OCI-LY1 (cell line): Measurements from ENCODE around the gene TMEM181.
"Not testable (repeated sequence)": the region's sequence is repeated elsewhere in the genome, so short reads cannot be mapped to it uniquely, and the experiment has no call there.

Experiments
- H2AFZ ChIP-seq: fragments of 200-600 bp; sonication (generic), shearing (Covaris generic); 2 replicates; pipeline ENCODE4 v1.6.0; 2014; ENCODE audit warnings: antibody characterized with exemption, mild to moderate bottlenecking, low read length
- H3F3A ChIP-seq: fragments of 200-600 bp; sonication (generic), shearing (Covaris generic); 2 replicates; pipeline ENCODE4 v1.6.0; 2014; ENCODE audit warnings: mild to moderate bottlenecking, antibody characterized with exemption, low read length, moderate library complexity; ENCODE audit not compliant: insufficient read depth
- H3K27ac ChIP-seq: fragments of 200-600 bp; sonication (generic); 2 replicates; pipeline ENCODE4 v1.5.1; 2014; ENCODE audit warnings: low read length, mixed run types, mild to moderate bottlenecking, low read depth; ENCODE audit not compliant: poor library complexity, severe bottlenecking
- H3K27me3 ChIP-seq: fragments of 200-600 bp; sonication (generic); 2 replicates; pipeline ENCODE4 v1.6.0; 2014; ENCODE audit warnings: antibody characterized with exemption, mild to moderate bottlenecking, low read length, moderate library complexity; ENCODE audit not compliant: insufficient read depth
- H3K36me3 ChIP-seq: fragments of 200-600 bp; sonication (generic); 2 replicates; pipeline ENCODE4 v1.6.1; 2014; ENCODE audit warnings: mild to moderate bottlenecking, antibody characterized with exemption, low read length, moderate library complexity, mixed read lengths; ENCODE audit not compliant: insufficient read depth
- H3K4me1 ChIP-seq: fragments of 200-600 bp; sonication (generic); 2 replicates; pipeline ENCODE4 v1.5.1; 2014; ENCODE audit warnings: mild to moderate bottlenecking, low read length, moderate library complexity; ENCODE audit not compliant: insufficient read depth, severe bottlenecking
- H3K4me2 ChIP-seq: fragments of 200-600 bp; sonication (generic), shearing (Covaris generic); 2 replicates; pipeline ENCODE4 v1.6.1; 2014; ENCODE audit warnings: low read length
- H3K4me3 ChIP-seq: fragments of 200-600 bp; sonication (generic); 2 replicates; pipeline ENCODE4 v1.5.1; 2014; ENCODE audit warnings: low read length, low read depth, mild to moderate bottlenecking, mixed read lengths; ENCODE audit not compliant: poor library complexity, severe bottlenecking
- H3K79me2 ChIP-seq: fragments of 200-600 bp; shearing (Covaris generic); 2 replicates; pipeline ENCODE4 v1.6.1; 2016; ENCODE audit warnings: mixed run types, low read length, mixed read lengths; ENCODE audit not compliant: insufficient read depth
- H3K9ac ChIP-seq: fragments of 200-600 bp; sonication (generic), shearing (Covaris generic); 2 replicates; pipeline ENCODE4 v1.6.1; 2014; ENCODE audit warnings: mild to moderate bottlenecking, low read length, mixed read lengths
- H3K9me2 ChIP-seq: fragments of 200-600 bp; sonication (generic), shearing (Covaris generic); 2 replicates; pipeline ENCODE4 v1.6.1; 2014; ENCODE audit warnings: low read depth, mild to moderate bottlenecking, low read length, mixed read lengths
- H3K9me3 ChIP-seq: fragments of 200-600 bp; shearing (Covaris generic); 2 replicates; pipeline ENCODE4 v1.6.1; 2014; ENCODE audit warnings: low read length, mixed read lengths
- H4K20me1 ChIP-seq: fragments of 200-600 bp; sonication (generic), shearing (Covaris generic); 2 replicates; pipeline ENCODE4 v1.6.0; 2016; ENCODE audit warnings: mild to moderate bottlenecking, low read length; ENCODE audit not compliant: insufficient read depth
- EZH2 ChIP-seq: fragments of 200-600 bp; sonication (generic), shearing (Covaris generic); IDR thresholded peaks from 2 replicates; pipeline ENCODE4 v1.8.0; 2017; ENCODE audit warnings: borderline replicate concordance, mixed run types, mild to moderate bottlenecking, antibody characterized with exemption, low read length, moderate library complexity, mixed read lengths
- TF ChIP-seq, protein P1 (sequence below): fragments of 200-600 bp; sonication (generic), shearing (Covaris generic); IDR thresholded peaks from 2 replicates; pipeline ENCODE4 v1.5.1; 2017; ENCODE audit warnings: mild to moderate bottlenecking, antibody characterized with exemption, low read length, moderate library complexity, mixed read lengths

TMEM181 gene

DNA sequence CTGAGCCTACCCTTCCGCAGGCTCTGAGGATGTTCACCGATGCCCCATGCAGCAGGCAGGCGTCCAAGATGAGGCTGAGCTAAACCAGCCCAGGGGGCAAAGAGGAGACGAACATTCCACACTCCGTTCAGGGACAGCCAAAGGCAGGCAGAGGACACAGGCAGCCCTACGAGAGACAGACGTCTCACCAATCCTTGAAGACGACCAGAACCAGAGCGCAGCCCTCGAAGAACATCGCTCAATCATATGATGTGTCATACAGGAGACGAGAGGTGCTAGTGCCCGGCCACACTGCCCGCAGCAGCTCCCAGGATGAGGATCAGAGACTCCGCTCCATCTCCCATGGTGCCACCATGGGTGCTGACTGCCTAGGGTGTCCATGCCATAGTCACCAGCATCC is 35.6 kb upstream of the TMEM181 start:
- 0 out of 2 replicates have a peak, but pooled peaks cover 3% of the 10 kb centered on the region for H3K9me3 ChIP-seq
- H3K36me3 ChIP-seq = no peaks in the 10 kb centered on the region
- H2AFZ ChIP-seq = no peak overlapping the region
- H3K27me3 ChIP-seq = no peaks in the 10 kb centered on the region
- no peak overlapping the region for H3K9ac ChIP-seq
- no peak overlapping the region for H3K27ac ChIP-seq
- H3K9me2 ChIP-seq = no peaks in the 10 kb centered on the region
- no peaks in the 10 kb centered on the region for H4K20me1 ChIP-seq
- no peaks in the 10 kb centered on the region for H3K4me1 ChIP-seq
- no peak overlapping the region for H3K4me3 ChIP-seq
- H3K4me2 ChIP-seq = no peak overlapping the region
- TF ChIP-seq, protein P1, sequence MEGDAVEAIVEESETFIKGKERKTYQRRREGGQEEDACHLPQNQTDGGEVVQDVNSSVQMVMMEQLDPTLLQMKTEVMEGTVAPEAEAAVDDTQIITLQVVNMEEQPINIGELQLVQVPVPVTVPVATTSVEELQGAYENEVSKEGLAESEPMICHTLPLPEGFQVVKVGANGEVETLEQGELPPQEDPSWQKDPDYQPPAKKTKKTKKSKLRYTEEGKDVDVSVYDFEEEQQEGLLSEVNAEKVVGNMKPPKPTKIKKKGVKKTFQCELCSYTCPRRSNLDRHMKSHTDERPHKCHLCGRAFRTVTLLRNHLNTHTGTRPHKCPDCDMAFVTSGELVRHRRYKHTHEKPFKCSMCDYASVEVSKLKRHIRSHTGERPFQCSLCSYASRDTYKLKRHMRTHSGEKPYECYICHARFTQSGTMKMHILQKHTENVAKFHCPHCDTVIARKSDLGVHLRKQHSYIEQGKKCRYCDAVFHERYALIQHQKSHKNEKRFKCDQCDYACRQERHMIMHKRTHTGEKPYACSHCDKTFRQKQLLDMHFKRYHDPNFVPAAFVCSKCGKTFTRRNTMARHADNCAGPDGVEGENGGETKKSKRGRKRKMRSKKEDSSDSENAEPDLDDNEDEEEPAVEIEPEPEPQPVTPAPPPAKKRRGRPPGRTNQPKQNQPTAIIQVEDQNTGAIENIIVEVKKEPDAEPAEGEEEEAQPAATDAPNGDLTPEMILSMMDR = no peak
- no peak for TF ChIP-seq EZH2
- H3K79me2 ChIP-seq = no peaks in the 10 kb centered on the region
- no peaks in the 10 kb centered on the region for H3F3A ChIP-seq

DNA sequence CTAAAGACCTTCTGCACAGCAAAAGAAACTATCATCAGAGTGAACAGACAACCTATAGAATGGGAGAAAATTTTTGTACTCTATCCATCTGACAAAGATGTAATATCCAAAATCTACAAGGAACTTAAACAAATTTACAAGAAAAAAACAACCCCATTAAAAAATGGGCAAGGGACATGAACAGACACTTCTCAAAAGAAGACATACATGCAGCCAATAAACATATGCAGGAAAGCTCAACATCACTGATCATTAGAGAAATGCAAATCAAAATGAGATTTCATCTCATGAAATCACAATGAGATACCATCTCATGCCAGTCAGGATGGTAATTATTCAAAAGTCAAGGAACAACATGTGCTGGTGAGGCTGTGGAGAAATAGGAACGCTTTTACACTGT is 32.0 kb upstream of the TMEM181 start:
- not testable (repeated sequence) for H4K20me1 ChIP-seq, H3K4me3 ChIP-seq, H3K27me3 ChIP-seq, H3K27ac ChIP-seq, H3K4me2 ChIP-seq, H3K4me1 ChIP-seq, H3K9ac ChIP-seq, H3K79me2 ChIP-seq, H3K9me3 ChIP-seq, H3K9me2 ChIP-seq, H2AFZ ChIP-seq, H3F3A ChIP-seq, H3K36me3 ChIP-seq

DNA sequence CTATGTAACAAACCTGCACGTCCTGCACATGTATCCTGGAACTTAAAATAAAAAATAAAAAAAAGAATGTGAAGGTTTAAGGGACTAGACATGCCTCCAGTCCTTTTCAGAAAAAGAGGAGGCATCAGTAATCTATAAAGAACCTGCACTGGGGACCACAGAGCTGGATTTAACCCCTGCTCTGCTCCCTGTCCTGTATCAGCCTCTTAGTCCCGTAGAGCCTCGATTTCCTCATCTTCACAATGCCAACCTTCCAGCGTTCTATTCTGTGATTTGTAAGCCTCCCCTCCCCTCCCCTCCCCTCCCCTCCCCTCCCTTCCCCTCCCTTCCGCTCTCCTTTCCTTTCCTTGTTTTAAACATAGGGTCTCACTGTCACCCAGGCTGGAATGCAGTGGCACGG is 31.1 kb upstream of the TMEM181 start:
- Histone ChIP-seq H3K27ac (no peak overlapping the region), H3K4me1 (no peaks in the 10 kb centered on the region)

DNA sequence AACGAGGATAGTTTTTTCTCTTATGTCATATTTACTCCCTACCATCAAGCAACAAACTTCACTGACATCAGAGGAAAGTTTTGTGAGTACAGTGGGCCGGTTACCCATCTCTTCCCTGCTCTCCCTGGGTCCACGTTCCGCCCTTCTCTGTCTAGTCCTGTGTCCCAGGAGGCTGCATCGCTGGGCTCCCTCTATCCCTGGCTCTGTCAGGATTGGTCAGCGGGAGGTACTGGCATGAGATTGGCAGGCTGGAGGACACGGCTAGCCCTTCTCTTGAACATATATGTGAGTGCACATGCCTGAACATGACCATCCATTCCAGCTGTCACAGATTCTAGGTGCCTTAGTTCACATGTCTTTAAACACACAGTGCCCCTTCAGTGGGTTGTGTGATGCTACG is 30.3 kb upstream of the TMEM181 start:
- no peak overlapping the region for H3K4me2 ChIP-seq

More for the DNA sequence above, 31.1 kb upstream of the TMEM181 start:
- Histone ChIP-seq H4K20me1 (no peaks in the 10 kb centered on the region), H3K36me3 (no peaks in the 10 kb centered on the region), H3K9ac (no peak overlapping the region), H3K9me3 (0 out of 2 replicates have a peak, but pooled peaks cover 3% of the 10 kb centered on the region), H3K4me3 (no peak overlapping the region), H3K9me2 (no peaks in the 10 kb centered on the region), H3F3A (no peaks in the 10 kb centered on the region), H3K4me2 (no peak overlapping the region), H3K79me2 (no peaks in the 10 kb centered on the region), H2AFZ (no peak overlapping the region), H3K27me3 (no peaks in the 10 kb centered on the region)
- no peak for TF ChIP-seq EZH2
- TF ChIP-seq, protein P1 = no peak

More for the DNA sequence above, 30.3 kb upstream of the TMEM181 start:
- no peak overlapping the region for H2AFZ ChIP-seq
- H3K4me1 ChIP-seq = no peaks in the 10 kb centered on the region
- TF ChIP-seq EZH2 = no peak
- TF ChIP-seq, protein P1 = no peak
- H3K9me3 ChIP-seq = 0 out of 2 replicates have a peak, but pooled peaks cover 3% of the 10 kb centered on the region
- no peaks in the 10 kb centered on the region for H3F3A ChIP-seq
- H4K20me1 ChIP-seq = no peaks in the 10 kb centered on the region
- no peaks in the 10 kb centered on the region for H3K9me2 ChIP-seq
- H3K9ac ChIP-seq = no peak overlapping the region
- no peak overlapping the region for H3K27ac ChIP-seq
- no peak overlapping the region for H3K4me3 ChIP-seq
- no peaks in the 10 kb centered on the region for H3K79me2 ChIP-seq
- no peaks in the 10 kb centered on the region for H3K36me3 ChIP-seq
- H3K27me3 ChIP-seq = no peaks in the 10 kb centered on the region
